Keratinocyte (primary cell): Measurements from ENCODE around the gene CD180. TPM values are rescaled to one million over a fixed set of nuclear protein-coding genes. Genes with fewer than 3 reads are reported as not detected.
A peak's percentile ranks its signal among the peaks of the same experiment; 100 is the strongest.
"Not testable (repeated sequence)": the region's sequence is repeated elsewhere in the genome, so short reads cannot be mapped to it uniquely, and the experiment has no call there.

ENCODE experiments used
- DNase-seq: peaks from one replicate; pipeline ENCODE4 v3.0.0-alpha.2; 2011; ENCODE audit warnings: low read depth, missing footprints, low spot score
- FAIRE-seq: peaks from 2 replicates; lab custom pipeline; 2011; peaks lifted over from hg19 to GRCh38; lab: Jason Lieb, UNC
- H2AFZ ChIP-seq: 2 replicates; pipeline ENCODE4 v1.6.0; 2012; ENCODE audit warnings: low read length, control low read depth, inconsistent platforms; ENCODE audit not compliant: control insufficient read depth
- H3K27ac ChIP-seq: 2 replicates; pipeline ENCODE4 v1.5.1; 2011; ENCODE audit warnings: low read length; ENCODE audit not compliant: control insufficient read depth, insufficient read depth
- H3K27me3 ChIP-seq: 3 replicates; pipeline ENCODE4 v1.6.0; 2011; ENCODE audit warnings: low read length; ENCODE audit not compliant: control insufficient read depth, insufficient read depth; ENCODE audit errors: extremely low read depth
- H3K36me3 ChIP-seq, 2 experiments: 2 replicates in 1 of 2; 3 replicates in 1 of 2; pipeline ENCODE4 v1.5.1; 2011; ENCODE audit warnings: low read length in 2 of 2, mild to moderate bottlenecking in 1 of 2; ENCODE audit not compliant: control insufficient read depth in 2 of 2, insufficient read depth in 2 of 2; ENCODE audit errors: extremely low read depth in 1 of 2
- H3K4me1 ChIP-seq: 3 replicates; pipeline ENCODE4 v1.5.1; 2011; ENCODE audit warnings: low read length; ENCODE audit not compliant: control insufficient read depth, insufficient read depth; ENCODE audit errors: extremely low read depth
- H3K4me2 ChIP-seq: 3 replicates; pipeline ENCODE4 v1.6.0; 2011; ENCODE audit warnings: low read depth, low read length; ENCODE audit not compliant: control insufficient read depth, insufficient read depth; ENCODE audit errors: extremely low read depth
- H3K4me3 ChIP-seq, 3 experiments: fragments of 200-600 bp in 1 of 3; sonication (generic) in 1 of 3; 2 replicates in 2 of 3; 3 replicates in 1 of 3; pipeline ENCODE4 v1.5.1; 2011 to 2016; ENCODE audit warnings: low read length in 3 of 3, mild to moderate bottlenecking in 3 of 3, control low read depth in 2 of 3, inconsistent platforms in 1 of 3, low read depth in 1 of 3, mixed read lengths in 1 of 3, mixed run types in 1 of 3, moderate library complexity in 1 of 3; ENCODE audit not compliant: control insufficient read depth in 2 of 3, insufficient read depth in 2 of 3; ENCODE audit errors: extremely low read depth in 1 of 3
- H3K79me2 ChIP-seq: 2 replicates; pipeline ENCODE4 v1.6.0; 2012; ENCODE audit warnings: low read length; ENCODE audit not compliant: control insufficient read depth, insufficient read depth
- H3K9ac ChIP-seq: 3 replicates; pipeline ENCODE4 v1.6.0; 2011; ENCODE audit warnings: low read length; ENCODE audit not compliant: control insufficient read depth, insufficient read depth; ENCODE audit errors: extremely low read depth
- H3K9me1 ChIP-seq: 3 replicates; pipeline ENCODE4 v1.6.0; 2011; ENCODE audit warnings: low read length; ENCODE audit not compliant: control insufficient read depth, insufficient read depth; ENCODE audit errors: extremely low read depth
- H3K9me3 ChIP-seq: 2 replicates; pipeline ENCODE4 v1.5.1; 2012; ENCODE audit warnings: low read depth, low read length; ENCODE audit not compliant: control insufficient read depth
- H4K20me1 ChIP-seq: 3 replicates; pipeline ENCODE4 v1.6.0; 2011; ENCODE audit warnings: low read length; ENCODE audit not compliant: control insufficient read depth, insufficient read depth; ENCODE audit errors: extremely low read depth
- EZH2 ChIP-seq: IDR thresholded peaks from one replicate; pipeline ENCODE4 v1.6.1; 2012; ENCODE audit warnings: inconsistent platforms, mild to moderate bottlenecking, low read length, moderate library complexity
- dilution Hi-C: fragments of 300-500 bp; cut with MboI; formaldehyde crosslinking; loops from one replicate; pipeline ENCODE4 v1.7.0; 2020; ENCODE audit warnings: low sequenced_read_pairs; ENCODE audit not compliant: extremely low pct_ligation_motif_present
- polyA plus RNA-seq, 5 experiments: library from polyadenylated mRNA; depleted of rRNA in 3 of 5; stranded (reverse) in 3 of 5; stranded (forward) in 1 of 5; unstranded in 1 of 5; fragments of >200 nt; gene quantifications; 1 replicate in 1 of 5; 2 replicates in 3 of 5; 3 replicates in 1 of 5; pipeline versions ENCODE4 v1.2.1 to v1.2.3, GENCODE V29; 2011 to 2012; ENCODE audit warnings: missing spikeins in 2 of 5, low read depth in 1 of 5, low replicate concordance in 1 of 5
- TF ChIP-seq, protein P1 (sequence below), 3 experiments: IDR thresholded peaks in 1 of 3; conservative IDR thresholded peaks in 1 of 3; optimal IDR thresholded peaks in 1 of 3; 2 replicates in 2 of 3; 3 replicates in 1 of 3; pipeline versions ENCODE3 to v1.5.1; 2011; ENCODE audit warnings: low read length in 3 of 3, mild to moderate bottlenecking in 3 of 3, moderate library complexity in 2 of 3, control low read depth in 1 of 3, inconsistent platforms in 1 of 3; ENCODE audit not compliant: insufficient read depth in 2 of 3; ENCODE audit errors: extremely low read depth in 1 of 3

Gene CD180
- polyA plus RNA-seq, 1 donor (not counting 4 experiments of a cell fraction or from before 2014, with no cell fraction given) = not detected

- dilution Hi-C loops = no loop called here
- H3K9ac ChIP-seq = no peak overlapping the region
- H2AFZ ChIP-seq = no peak overlapping the region
- H3K27me3 ChIP-seq = no peaks in the 10 kb centered on the region
- H4K20me1 ChIP-seq = no peaks in the 10 kb centered on the region
- DNase-seq (no peak), FAIRE-seq (no peak)
- no peaks in the 10 kb centered on the region for H3K79me2 ChIP-seq
- no peak overlapping the region for H3K4me3 ChIP-seq
- H3K9me1 ChIP-seq = no peaks in the 10 kb centered on the region
- no peak for TF ChIP-seq EZH2
- TF ChIP-seq, protein P1, sequence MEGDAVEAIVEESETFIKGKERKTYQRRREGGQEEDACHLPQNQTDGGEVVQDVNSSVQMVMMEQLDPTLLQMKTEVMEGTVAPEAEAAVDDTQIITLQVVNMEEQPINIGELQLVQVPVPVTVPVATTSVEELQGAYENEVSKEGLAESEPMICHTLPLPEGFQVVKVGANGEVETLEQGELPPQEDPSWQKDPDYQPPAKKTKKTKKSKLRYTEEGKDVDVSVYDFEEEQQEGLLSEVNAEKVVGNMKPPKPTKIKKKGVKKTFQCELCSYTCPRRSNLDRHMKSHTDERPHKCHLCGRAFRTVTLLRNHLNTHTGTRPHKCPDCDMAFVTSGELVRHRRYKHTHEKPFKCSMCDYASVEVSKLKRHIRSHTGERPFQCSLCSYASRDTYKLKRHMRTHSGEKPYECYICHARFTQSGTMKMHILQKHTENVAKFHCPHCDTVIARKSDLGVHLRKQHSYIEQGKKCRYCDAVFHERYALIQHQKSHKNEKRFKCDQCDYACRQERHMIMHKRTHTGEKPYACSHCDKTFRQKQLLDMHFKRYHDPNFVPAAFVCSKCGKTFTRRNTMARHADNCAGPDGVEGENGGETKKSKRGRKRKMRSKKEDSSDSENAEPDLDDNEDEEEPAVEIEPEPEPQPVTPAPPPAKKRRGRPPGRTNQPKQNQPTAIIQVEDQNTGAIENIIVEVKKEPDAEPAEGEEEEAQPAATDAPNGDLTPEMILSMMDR (optimal IDR thresholded peaks at IDR 0.05 in 1 of 3, IDR thresholded peaks at IDR 0.05 in 1 of 3, conservative IDR thresholded peaks at IDR 0.05 in 1 of 3; ENCODE audit: extremely low read depth in 1 of 3, insufficient read depth in 2 of 3, low read length in 3 of 3) = no peak
- no peaks in the 10 kb centered on the region for H3K9me3 ChIP-seq
- peaks cover 0 to under 1% of the 10 kb centered on the region in 2 experiments for H3K36me3 ChIP-seq
- no peaks in the 10 kb centered on the region for H3K4me1 ChIP-seq
- no peak overlapping the region for H3K4me2 ChIP-seq
- H3K27ac ChIP-seq = no peak overlapping the region
Observed at GRCh38 chr5:67176936-67177335, 19.7 kb downstream of the CD180 start.

DNA sequence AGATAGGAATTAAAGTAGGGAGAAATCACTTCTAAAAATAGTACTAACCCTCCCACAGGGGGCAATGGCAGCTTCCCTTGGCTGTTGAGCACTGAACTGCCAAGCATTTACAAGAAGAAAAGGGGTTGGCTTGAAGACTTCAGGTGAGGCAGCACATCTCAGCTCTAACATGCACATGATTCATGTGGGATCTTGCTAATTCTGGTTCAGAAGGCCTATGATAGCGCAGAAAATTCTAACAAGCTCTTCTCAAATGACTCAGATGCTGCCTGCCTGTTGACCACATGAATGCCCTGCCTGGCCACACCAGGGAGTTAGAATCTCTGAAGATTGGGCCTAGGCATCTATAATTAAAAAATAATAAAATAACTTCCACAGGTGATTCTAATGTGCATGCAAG, 22.6 kb downstream of the CD180 start:
- H3K9me3 ChIP-seq = no peaks in the 10 kb centered on the region
- dilution Hi-C loops = no loop called here
- no peak for TF ChIP-seq EZH2
- TF ChIP-seq, protein P1 (optimal IDR thresholded peaks at IDR 0.05 in 1 of 3, IDR thresholded peaks at IDR 0.05 in 1 of 3, conservative IDR thresholded peaks at IDR 0.05 in 1 of 3; ENCODE audit: extremely low read depth in 1 of 3, insufficient read depth in 2 of 3, low read length in 3 of 3) = peak in 1 of 3 experiments; percentile 7
- peaks cover 3 to 8% of the 10 kb centered on the region in 2 experiments for H3K36me3 ChIP-seq
- no peak for FAIRE-seq
- H3K4me3 ChIP-seq = no peak overlapping the region
- no peak overlapping the region for H3K9ac ChIP-seq
- H2AFZ ChIP-seq = no peak overlapping the region
- H3K27ac ChIP-seq = no peak overlapping the region
- no peaks in the 10 kb centered on the region for H3K27me3 ChIP-seq
- no peak overlapping the region for H3K4me2 ChIP-seq
- H3K79me2 ChIP-seq = no peaks in the 10 kb centered on the region
- H3K9me1 ChIP-seq = no peaks in the 10 kb centered on the region
- H4K20me1 ChIP-seq = no peaks in the 10 kb centered on the region
- DNase-seq = peak; percentile 21
- H3K4me1 ChIP-seq = no peaks in the 10 kb centered on the region

DNA sequence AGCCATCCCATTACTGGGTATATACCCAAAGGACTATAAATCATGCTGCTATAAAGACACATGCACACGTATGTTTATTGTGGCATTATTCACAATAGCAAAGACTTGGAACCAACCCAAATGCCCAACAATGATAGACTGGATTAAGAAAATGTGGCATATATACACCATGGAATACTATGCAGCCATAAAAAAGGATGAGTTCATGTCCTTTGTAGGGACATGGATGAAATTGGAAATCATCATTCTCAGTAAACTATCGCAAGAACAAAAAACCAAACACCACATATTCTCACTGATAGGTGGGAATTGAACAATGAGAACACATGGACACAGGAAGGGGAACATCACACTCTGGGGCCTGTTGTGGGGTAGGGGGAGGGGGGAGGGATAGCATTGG, 23.2 kb downstream of the CD180 start:
- FAIRE-seq, dilution Hi-C loops, H3K27ac ChIP-seq: not testable (repeated sequence)

More for the DNA sequence above, 23.2 kb downstream of the CD180 start:
- not testable (repeated sequence) for H3K9me3 ChIP-seq, H2AFZ ChIP-seq, H3K9me1 ChIP-seq, H3K79me2 ChIP-seq, H3K36me3 ChIP-seq, H3K4me3 ChIP-seq, H3K9ac ChIP-seq, H4K20me1 ChIP-seq, H3K27me3 ChIP-seq, H3K4me2 ChIP-seq, H3K4me1 ChIP-seq, DNase-seq
